AG09309 (cell line): ENCODE results near the gene IRX4.

Experiments used
- DNase-seq: peaks from one replicate; pipeline ENCODE4 v3.0.0-alpha.2; 2010; ENCODE audit warnings: low read depth
- H3K4me3 ChIP-seq: 2 replicates; pipeline ENCODE4 v1.5.1; 2011; ENCODE audit warnings: mild to moderate bottlenecking, low read depth, low read length, moderate library complexity; ENCODE audit not compliant: control insufficient read depth
- TF ChIP-seq, protein P1 (sequence below): IDR thresholded peaks from 2 replicates; pipeline ENCODE4 v1.5.1; 2011; ENCODE audit warnings: mild to moderate bottlenecking, low read depth, low read length, inconsistent platforms; ENCODE audit not compliant: insufficient read depth, control insufficient read depth; ENCODE audit errors: missing control alignments

The IRX4 gene

DNA sequence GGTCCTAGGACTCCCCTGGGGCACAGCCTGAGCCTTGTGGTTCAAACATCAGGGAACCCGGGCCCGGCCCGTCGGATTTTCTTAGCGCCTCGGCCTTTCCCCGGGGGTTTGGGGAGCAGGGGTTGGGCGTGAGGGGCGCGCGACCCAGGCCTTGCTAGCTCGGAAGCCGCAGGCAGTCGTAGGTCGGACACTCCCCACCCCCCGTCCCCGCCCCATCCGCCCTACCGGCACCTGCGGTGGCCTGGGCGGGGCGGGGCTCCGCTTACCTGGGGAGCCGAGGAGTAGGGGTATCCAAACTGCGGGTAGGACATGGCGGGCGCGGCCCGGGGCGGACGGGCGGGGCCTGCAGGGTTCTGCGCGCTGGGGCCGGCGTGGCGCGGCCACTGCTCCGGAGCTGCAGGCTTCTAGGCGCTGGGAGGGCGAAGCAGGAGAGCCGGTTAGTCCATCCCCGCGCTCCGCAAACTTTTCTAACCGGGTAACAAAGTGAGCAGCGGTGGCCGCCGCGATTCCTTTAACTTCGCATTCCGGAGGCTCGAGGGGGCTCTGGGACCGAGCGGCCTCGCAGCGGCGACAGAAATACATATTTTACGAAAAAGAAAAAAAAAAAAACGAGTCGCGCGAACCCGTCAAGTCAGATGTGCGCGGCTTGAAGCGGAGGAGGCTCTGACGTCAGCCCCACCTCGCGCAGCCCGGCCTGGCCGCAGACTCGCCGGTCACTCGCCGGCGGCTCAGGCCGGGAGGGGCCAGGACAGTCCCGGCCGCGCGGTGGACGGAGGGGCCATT is at the start of gene IRX4:
Gene IRX4 (minus strand): TSS at position 589 of the 783 bp plus-strand sequence. CDS start 278 bp downstream, at position 311.
- TF ChIP-seq, protein P1, sequence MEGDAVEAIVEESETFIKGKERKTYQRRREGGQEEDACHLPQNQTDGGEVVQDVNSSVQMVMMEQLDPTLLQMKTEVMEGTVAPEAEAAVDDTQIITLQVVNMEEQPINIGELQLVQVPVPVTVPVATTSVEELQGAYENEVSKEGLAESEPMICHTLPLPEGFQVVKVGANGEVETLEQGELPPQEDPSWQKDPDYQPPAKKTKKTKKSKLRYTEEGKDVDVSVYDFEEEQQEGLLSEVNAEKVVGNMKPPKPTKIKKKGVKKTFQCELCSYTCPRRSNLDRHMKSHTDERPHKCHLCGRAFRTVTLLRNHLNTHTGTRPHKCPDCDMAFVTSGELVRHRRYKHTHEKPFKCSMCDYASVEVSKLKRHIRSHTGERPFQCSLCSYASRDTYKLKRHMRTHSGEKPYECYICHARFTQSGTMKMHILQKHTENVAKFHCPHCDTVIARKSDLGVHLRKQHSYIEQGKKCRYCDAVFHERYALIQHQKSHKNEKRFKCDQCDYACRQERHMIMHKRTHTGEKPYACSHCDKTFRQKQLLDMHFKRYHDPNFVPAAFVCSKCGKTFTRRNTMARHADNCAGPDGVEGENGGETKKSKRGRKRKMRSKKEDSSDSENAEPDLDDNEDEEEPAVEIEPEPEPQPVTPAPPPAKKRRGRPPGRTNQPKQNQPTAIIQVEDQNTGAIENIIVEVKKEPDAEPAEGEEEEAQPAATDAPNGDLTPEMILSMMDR: no peak
- H3K4me3 ChIP-seq: no peak within 1 kb of the TSS
- DNase-seq: no peak

DNA sequence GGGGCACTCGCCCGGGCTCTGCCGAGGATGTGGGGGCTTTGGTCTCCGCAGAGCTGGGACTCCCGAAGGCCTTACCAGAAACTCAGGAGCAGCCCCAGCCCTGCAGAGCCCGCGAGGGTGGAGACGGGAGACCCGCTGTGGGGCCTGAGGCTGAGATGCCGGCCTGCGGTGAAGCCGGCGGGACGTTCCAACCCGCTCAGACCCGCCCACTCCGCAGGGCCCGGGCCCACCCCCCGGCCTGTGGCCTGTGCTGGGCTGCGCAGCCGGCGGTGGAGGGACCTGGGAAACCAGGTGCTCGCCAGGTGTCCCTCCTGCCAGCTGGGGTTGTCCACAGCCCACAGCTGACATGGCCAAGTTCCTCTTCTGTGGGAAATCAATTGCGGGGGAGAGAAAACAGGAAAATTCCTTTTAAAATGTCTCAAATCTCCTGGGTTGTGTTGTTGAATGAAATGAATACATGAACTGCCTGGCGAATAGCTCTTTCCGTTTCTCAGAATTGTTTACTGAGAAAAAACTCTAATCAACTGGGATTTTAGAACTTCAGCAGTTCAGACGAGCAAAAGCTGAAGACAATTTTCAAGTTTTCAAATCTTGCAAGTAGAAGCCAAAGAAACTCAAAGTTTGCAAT is 49.0 kb upstream of the IRX4 start:
- no peak overlapping the region for H3K4me3 ChIP-seq
- DNase-seq: no peak
- TF ChIP-seq, protein P1: no peak

DNA sequence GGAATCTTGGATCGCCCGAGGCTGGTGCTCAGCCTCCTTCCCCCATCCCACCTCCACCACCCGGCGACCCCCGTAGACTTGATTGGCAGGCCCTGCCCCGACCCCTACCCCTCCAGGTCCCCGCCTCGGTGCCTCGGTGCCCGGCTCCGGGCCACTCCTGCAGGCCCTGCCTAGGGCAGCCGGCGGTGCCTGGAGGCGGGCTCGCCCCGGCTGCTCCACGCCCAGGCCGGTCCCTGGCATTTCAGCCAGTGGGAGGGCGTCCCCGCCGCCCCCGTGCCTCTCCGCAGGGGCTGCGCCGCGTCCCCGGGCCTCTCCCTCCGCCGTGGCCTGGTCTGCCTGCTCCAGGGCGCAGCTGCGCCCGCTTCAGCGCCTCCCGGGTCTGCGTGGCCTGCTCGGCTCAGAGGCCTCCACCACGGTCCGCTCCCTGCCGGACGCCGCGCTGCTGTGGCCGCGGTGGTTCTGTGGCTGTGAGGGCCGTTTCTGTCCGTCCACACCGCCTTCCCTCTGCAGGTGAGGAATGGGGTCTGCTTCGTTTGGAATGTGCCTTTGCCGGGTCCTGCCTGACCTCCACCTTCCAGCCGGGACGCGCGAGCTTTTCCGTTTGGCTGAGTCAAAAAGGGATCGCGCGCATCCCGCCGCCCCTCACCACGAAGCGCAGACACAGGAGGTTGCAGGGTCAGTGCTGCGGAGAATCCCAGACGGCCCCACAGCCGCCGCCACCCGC is 48.3 kb upstream of the IRX4 start:
- DNase-seq: no peak
- H3K4me3 ChIP-seq: no peak overlapping the region
- TF ChIP-seq, protein P1: no peak

DNA sequence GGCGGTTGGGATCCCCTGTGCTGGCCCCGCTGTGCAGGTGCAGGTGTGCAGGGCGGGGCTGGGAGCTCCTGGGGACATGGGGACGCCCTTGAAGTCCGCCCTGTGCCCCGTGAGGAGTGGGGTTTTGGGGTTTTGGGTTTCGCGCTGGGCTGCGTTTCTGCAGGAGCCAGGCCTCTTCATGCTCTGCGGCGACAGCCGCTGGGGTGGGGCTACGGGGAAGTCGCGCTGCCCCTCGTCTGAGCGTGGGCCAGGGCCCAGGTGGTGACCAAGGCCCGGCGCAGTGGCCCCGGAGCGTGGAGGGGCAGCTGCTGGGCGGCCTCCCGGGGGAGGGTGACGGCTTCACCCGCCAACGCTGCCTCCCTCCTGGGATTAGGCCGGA is 47.8 kb upstream of the IRX4 start:
- H3K4me3 ChIP-seq: no peak overlapping the region
- TF ChIP-seq, protein P1: no peak
- no peak for DNase-seq

DNA sequence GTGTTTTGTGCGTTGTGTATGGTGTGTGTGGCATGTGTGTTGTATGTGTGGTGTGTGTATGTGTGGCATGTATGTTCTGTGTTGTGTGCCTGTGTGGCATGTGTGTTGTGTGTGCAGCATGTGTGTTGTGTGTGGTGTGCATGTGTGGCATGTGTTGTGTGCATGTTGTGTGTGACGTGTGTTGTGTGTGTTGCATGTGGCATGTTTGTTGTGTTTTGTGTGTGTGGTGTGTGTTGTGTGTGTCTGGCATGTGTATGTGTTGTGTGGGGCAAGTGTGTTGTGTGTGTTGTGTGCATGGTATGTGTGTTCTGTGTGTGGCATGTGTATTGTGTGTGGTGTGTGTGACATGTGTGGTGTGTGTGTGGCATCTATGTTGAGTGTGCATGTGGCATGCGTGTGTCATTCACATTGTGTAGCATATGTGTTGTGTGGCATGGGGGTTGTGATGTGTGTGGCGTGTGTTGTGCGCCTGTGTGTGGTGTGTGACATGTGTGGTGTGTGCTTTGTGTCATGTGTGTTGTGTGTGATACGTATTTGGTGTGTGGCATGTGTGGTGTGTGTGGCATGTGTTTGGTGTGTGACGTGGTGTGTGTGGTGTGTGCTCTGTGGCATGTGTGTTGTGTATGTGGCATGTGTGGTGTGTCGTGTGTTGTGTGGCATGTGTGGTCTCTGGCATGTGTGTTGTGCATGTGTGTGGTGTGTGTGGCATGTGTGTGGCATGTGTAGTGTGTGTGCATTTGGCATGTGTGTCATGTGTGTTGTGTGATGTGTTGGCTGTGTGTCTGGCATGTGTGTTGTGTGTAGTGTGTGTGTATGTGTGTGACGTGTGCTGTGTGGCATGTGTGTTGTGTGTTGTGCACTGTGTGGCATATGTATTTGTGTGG is 46.6 kb upstream of the IRX4 start:
- DNase-seq: no peak
- TF ChIP-seq, protein P1: no peak
- H3K4me3 ChIP-seq: no peak overlapping the region

DNA sequence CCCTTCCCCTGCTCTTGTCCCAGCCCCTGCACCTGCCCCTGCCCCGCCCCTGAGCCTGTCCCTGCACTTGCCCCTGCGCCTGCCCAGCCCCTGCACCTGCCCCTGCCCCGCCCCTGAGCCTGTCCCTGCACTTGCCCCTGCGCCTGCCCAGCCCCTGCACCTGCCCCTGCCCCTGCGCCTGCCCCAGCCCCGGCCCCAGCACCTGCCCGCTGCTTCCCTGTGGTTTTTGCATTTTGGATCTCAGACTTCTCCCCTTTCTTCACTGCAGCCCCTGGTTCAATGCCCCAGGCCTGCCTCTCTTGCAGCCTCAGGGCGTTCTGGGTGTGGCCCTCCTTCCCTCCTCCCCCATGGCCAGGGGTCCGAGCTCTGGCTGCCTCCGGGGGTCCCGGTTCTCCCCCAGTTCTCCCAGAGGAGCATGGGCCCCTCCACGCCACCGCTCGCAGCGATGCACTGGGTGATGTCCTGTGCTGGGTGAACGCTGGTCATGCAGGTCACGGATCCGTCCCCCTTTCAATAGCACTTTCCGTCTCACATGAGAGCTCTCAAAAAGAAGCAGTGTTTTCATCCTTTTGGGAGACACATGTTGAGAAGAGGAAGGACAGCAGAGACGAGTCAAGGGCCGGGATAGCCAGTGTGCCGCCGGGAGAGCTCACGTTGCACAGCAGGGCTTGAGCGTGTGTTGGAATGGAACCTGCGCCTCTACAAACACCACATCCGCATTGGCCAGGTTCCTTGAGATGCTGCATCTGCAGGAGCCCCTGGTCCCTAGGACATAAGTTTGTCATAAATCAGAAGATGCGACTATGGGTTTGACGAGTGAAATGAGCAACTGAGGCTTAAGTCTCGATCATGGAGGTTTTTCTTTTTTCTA is 44.0 kb upstream of the IRX4 start:
- no peak overlapping the region for H3K4me3 ChIP-seq
- TF ChIP-seq, protein P1: no peak
- no peak for DNase-seq
